WTC11 (cell line): ENCODE data around the gene DMXL1. TPM values are rescaled to one million over a fixed set of nuclear protein-coding genes. Genes with fewer than 3 reads are reported as not detected.

Experiments used
- ATAC-seq: fragments of 200-7000 bp; cut with Tn5 transposase; 2 replicates; pipeline ENCODE4 v1.10.0; 2021; ENCODE audit warnings: mild to moderate bottlenecking, moderate library complexity
- CTCF ChIA-PET: fragments of 300-600 bp; sonication (Branson Sonifier 250); formaldehyde crosslinking; loops from one replicate; lab custom pipeline; 2021; ENCODE audit warnings: antibody characterized with exemption; lab: Charles Lee
- POLR2A ChIA-PET: fragments of 350-600 bp; sonication (Branson Sonifier 250); formaldehyde crosslinking; loops from one replicate; lab custom pipeline; 2021; ENCODE audit warnings: antibody characterized with exemption; lab: Charles Lee
- DNase-seq: peaks from one replicate; pipeline ENCODE4 v3.0.0; 2021; ENCODE audit warnings: low spot score
- H3K27ac Mint-ChIP-seq: 2 replicates; pipeline ENCODE4 v1.8.0; 2021; ENCODE audit warnings: mixed read lengths
- H3K27me3 Mint-ChIP-seq: 2 replicates; pipeline ENCODE4 v1.8.0; 2021; ENCODE audit warnings: low read depth, mild to moderate bottlenecking, moderate library complexity, mixed read lengths
- H3K36me3 Mint-ChIP-seq: 2 replicates; pipeline ENCODE4 v1.8.0; 2021; ENCODE audit warnings: mixed read lengths
- H3K4me1 Mint-ChIP-seq: 2 replicates; pipeline ENCODE4 v1.8.0; 2022; ENCODE audit warnings: mixed read lengths
- H3K4me3 Mint-ChIP-seq: 2 replicates; pipeline ENCODE4 v1.8.0; 2021; ENCODE audit warnings: mild to moderate bottlenecking, moderate library complexity, mixed read lengths
- H3K9me3 Mint-ChIP-seq: 2 replicates; pipeline ENCODE4 v1.8.0; 2021; ENCODE audit warnings: mixed read lengths
- CBFB ChIP-seq: sonication (generic); formaldehyde crosslinking; IDR thresholded peaks from 2 replicates; pipeline ENCODE4 v1.8.1; 2022; ENCODE audit warnings: mild to moderate bottlenecking, low read depth, missing genetic modification reagents
- CREB1 ChIP-seq: sonication (generic); formaldehyde crosslinking; IDR thresholded peaks from 2 replicates; pipeline ENCODE4 v1.8.0; 2023; ENCODE audit warnings: mild to moderate bottlenecking, missing genetic modification reagents
- ESRRA ChIP-seq: sonication (generic); formaldehyde crosslinking; IDR thresholded peaks from 2 replicates; pipeline ENCODE4 v1.8.1; 2022; ENCODE audit warnings: mild to moderate bottlenecking, missing genetic modification reagents, borderline replicate concordance
- FOXJ3 ChIP-seq: sonication (generic); formaldehyde crosslinking; IDR thresholded peaks from 2 replicates; pipeline ENCODE4 v1.9.0; 2021; ENCODE audit warnings: missing genetic modification reagents, mild to moderate bottlenecking, borderline replicate concordance
- FOXK1 ChIP-seq: sonication (generic); formaldehyde crosslinking; IDR thresholded peaks from 2 replicates; pipeline ENCODE4 v1.8.0; 2022; ENCODE audit warnings: mild to moderate bottlenecking, moderate library complexity, missing genetic modification reagents
- FOXP1 ChIP-seq: sonication (generic); formaldehyde crosslinking; IDR thresholded peaks from 2 replicates; pipeline ENCODE4 v1.8.0; 2022; ENCODE audit warnings: missing genetic modification reagents, mild to moderate bottlenecking, moderate library complexity, borderline replicate concordance
- GRHL2 ChIP-seq: fragments of 250-450 bp; sonication (Bioruptor Pico); IDR thresholded peaks from 2 replicates; pipeline ENCODE4 v1.8.0; 2022; ENCODE audit warnings: mild to moderate bottlenecking, moderate library complexity; ENCODE audit not compliant: insufficient replicate concordance, severe bottlenecking
- JUN ChIP-seq: sonication (generic); formaldehyde crosslinking; IDR thresholded peaks from 2 replicates; pipeline ENCODE4 v1.8.0; 2023; ENCODE audit warnings: mild to moderate bottlenecking, missing genetic modification reagents
- MYBL2 ChIP-seq: sonication (generic); formaldehyde crosslinking; IDR thresholded peaks from 2 replicates; pipeline ENCODE4 v1.8.1; 2023; ENCODE audit warnings: mild to moderate bottlenecking, moderate library complexity, missing genetic modification reagents
- NFE2L1 ChIP-seq: sonication (generic); formaldehyde crosslinking; IDR thresholded peaks from 2 replicates; pipeline ENCODE4 v1.8.1; 2023; ENCODE audit warnings: missing genetic modification reagents
- NFYB ChIP-seq: sonication (generic); formaldehyde crosslinking; conservative IDR thresholded peaks from 2 replicates; pipeline ENCODE4 v1.8.0; 2022; ENCODE audit warnings: low read depth, missing genetic modification reagents
- RELA ChIP-seq: sonication (generic); formaldehyde crosslinking; IDR thresholded peaks from 2 replicates; pipeline ENCODE4 v1.8.1; 2022; ENCODE audit warnings: missing genetic modification reagents, mild to moderate bottlenecking, borderline replicate concordance
- SMAD3 ChIP-seq: sonication (generic); formaldehyde crosslinking; IDR thresholded peaks from 2 replicates; pipeline ENCODE4 v1.8.0; 2022; ENCODE audit warnings: missing genetic modification reagents, mild to moderate bottlenecking, borderline replicate concordance
- SMAD4 ChIP-seq: sonication (generic); formaldehyde crosslinking; IDR thresholded peaks from 2 replicates; pipeline ENCODE4 v1.8.0; 2022; ENCODE audit warnings: mild to moderate bottlenecking, missing genetic modification reagents
- SOX15 ChIP-seq: fragments of 250-450 bp; sonication (Bioruptor Pico); IDR thresholded peaks from 2 replicates; pipeline ENCODE4 v1.9.0; 2021; ENCODE audit warnings: mild to moderate bottlenecking
- SP1 ChIP-seq: sonication (generic); formaldehyde crosslinking; conservative IDR thresholded peaks from 2 replicates; pipeline ENCODE4 v1.8.1; 2022; ENCODE audit warnings: missing genetic modification reagents
- TEAD1 ChIP-seq: sonication (generic); formaldehyde crosslinking; IDR thresholded peaks from 2 replicates; pipeline ENCODE4 v1.8.0; 2022; ENCODE audit warnings: mild to moderate bottlenecking, missing genetic modification reagents
- ZNF219 ChIP-seq: sonication (generic); formaldehyde crosslinking; IDR thresholded peaks from 2 replicates; pipeline ENCODE4 v1.8.0; 2023; ENCODE audit warnings: missing genetic modification reagents, mild to moderate bottlenecking, borderline replicate concordance
- ZNF232 ChIP-seq: sonication (generic); formaldehyde crosslinking; IDR thresholded peaks from 2 replicates; pipeline ENCODE4 v1.8.0; 2022; ENCODE audit warnings: mild to moderate bottlenecking, missing genetic modification reagents
- ZNF317 ChIP-seq: sonication (generic); formaldehyde crosslinking; IDR thresholded peaks from 2 replicates; pipeline ENCODE4 v1.8.1; 2023; ENCODE audit warnings: low read depth, mild to moderate bottlenecking, moderate library complexity, missing genetic modification reagents, borderline replicate concordance
- ZNF396 ChIP-seq: fragments of 250-450 bp; sonication (Bioruptor Pico); IDR thresholded peaks from 2 replicates; pipeline ENCODE4 v1.8.0; 2021; ENCODE audit warnings: mild to moderate bottlenecking, moderate library complexity, borderline replicate concordance
- total RNA-seq: library from RNA; stranded (reverse); gene quantifications from 3 replicates; pipeline ENCODE4 v1.2.3, GENCODE V29; 2021
- TF ChIP-seq, protein P1 (sequence below): sonication (generic); formaldehyde crosslinking; conservative IDR thresholded peaks from 2 replicates; pipeline ENCODE4 v1.8.1; 2022; ENCODE audit warnings: mild to moderate bottlenecking, missing genetic modification reagents
- TF ChIP-seq, protein P2 (sequence below): fragments of 250-450 bp; sonication (Bioruptor Pico); IDR thresholded peaks from 2 replicates; pipeline ENCODE4 v1.9.0; 2021; ENCODE audit warnings: mild to moderate bottlenecking, borderline replicate concordance
- TF ChIP-seq, protein P3 (sequence below): sonication (generic); formaldehyde crosslinking; conservative IDR thresholded peaks from 2 replicates; pipeline ENCODE4 v1.8.1; 2023; ENCODE audit warnings: mild to moderate bottlenecking, low read depth, missing genetic modification reagents, moderate library complexity
- TF ChIP-seq, protein P4 (sequence below): sonication (generic); formaldehyde crosslinking; IDR thresholded peaks from 2 replicates; pipeline ENCODE4 v1.8.0; 2023; ENCODE audit warnings: missing genetic modification reagents
- TF ChIP-seq, protein P5 (sequence below): fragments of 250-450 bp; sonication (Bioruptor Pico); IDR thresholded peaks from 2 replicates; pipeline ENCODE4 v2.1.2; 2022; ENCODE audit warnings: mild to moderate bottlenecking, moderate library complexity

The DMXL1 gene
- total RNA-seq, 1 experiment from 2014 or later = 43.7 TPM

DNA sequence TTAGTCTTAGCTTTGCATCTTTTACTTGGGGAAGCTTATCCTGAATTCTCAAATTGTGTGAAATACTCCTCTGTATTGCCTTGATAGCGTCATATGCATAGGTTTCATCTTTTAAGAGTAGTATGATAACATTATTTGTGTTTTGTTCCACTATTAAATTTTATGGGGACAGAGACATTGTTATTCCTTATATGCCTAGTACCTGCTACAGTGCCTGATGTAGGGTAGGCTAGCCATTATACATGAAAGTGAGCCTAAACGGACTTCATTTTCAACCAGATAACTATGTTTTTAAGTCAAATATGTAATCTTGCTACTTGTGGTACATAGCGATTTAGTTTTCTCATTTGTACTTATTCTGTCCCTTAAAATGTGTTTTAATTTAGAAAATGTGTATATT, 105.9 kb downstream of the DMXL1 start (continued):
- TF ChIP-seq SP1 (CRISPR knock-in tag) = no peak
- TF ChIP-seq TEAD1 = no peak

DNA sequence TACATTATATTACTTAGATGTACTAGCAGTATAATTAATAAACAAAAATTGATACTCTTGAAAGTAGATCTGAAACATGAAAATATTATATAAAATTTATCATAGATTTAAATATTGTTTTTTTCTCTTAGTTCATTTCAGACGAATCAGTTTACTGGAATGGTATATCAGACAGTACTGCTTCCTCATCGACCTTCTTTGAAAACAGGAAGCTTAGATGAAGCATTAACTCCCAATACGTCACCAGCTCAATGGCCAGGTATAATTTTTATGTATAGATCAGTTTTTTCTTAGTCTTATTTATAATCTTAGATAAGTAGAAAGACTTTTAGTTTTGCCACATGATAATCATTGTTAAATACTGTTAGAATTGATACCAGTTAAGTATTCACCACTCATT, 106.3 kb downstream of the DMXL1 start:
- POLR2A ChIA-PET = no interaction called here
- CTCF ChIA-PET = no interaction called here
- no peaks in the 10 kb centered on the region for H3K27me3 Mint-ChIP-seq
- peaks cover 4% of the 10 kb centered on the region; the same call in 1 of the 2 replicates for H3K36me3 Mint-ChIP-seq
- TF ChIP-seq SMAD3 (CRISPR knock-in tag) (no peak), SMAD4 (CRISPR knock-in tag) (no peak), NFE2L1 (CRISPR knock-in tag) (no peak), JUN (CRISPR knock-in tag) (no peak), ZNF396 (CRISPR knock-in tag) (no peak), CREB1 (CRISPR knock-in tag) (no peak), NFYB (CRISPR knock-in tag) (no peak), FOXP1 (CRISPR knock-in tag) (no peak), SOX15 (CRISPR knock-in tag) (no peak), CBFB (CRISPR knock-in tag) (no peak), FOXK1 (CRISPR knock-in tag) (no peak), ZNF219 (no peak), MYBL2 (no peak), ESRRA (CRISPR knock-in tag) (no peak)
- TF ChIP-seq, protein P1, sequence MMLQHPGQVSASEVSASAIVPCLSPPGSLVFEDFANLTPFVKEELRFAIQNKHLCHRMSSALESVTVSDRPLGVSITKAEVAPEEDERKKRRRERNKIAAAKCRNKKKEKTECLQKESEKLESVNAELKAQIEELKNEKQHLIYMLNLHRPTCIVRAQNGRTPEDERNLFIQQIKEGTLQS = no peak
- TF ChIP-seq, protein P2, sequence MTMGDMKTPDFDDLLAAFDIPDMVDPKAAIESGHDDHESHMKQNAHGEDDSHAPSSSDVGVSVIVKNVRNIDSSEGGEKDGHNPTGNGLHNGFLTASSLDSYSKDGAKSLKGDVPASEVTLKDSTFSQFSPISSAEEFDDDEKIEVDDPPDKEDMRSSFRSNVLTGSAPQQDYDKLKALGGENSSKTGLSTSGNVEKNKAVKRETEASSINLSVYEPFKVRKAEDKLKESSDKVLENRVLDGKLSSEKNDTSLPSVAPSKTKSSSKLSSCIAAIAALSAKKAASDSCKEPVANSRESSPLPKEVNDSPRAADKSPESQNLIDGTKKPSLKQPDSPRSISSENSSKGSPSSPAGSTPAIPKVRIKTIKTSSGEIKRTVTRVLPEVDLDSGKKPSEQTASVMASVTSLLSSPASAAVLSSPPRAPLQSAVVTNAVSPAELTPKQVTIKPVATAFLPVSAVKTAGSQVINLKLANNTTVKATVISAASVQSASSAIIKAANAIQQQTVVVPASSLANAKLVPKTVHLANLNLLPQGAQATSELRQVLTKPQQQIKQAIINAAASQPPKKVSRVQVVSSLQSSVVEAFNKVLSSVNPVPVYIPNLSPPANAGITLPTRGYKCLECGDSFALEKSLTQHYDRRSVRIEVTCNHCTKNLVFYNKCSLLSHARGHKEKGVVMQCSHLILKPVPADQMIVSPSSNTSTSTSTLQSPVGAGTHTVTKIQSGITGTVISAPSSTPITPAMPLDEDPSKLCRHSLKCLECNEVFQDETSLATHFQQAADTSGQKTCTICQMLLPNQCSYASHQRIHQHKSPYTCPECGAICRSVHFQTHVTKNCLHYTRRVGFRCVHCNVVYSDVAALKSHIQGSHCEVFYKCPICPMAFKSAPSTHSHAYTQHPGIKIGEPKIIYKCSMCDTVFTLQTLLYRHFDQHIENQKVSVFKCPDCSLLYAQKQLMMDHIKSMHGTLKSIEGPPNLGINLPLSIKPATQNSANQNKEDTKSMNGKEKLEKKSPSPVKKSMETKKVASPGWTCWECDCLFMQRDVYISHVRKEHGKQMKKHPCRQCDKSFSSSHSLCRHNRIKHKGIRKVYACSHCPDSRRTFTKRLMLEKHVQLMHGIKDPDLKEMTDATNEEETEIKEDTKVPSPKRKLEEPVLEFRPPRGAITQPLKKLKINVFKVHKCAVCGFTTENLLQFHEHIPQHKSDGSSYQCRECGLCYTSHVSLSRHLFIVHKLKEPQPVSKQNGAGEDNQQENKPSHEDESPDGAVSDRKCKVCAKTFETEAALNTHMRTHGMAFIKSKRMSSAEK (CRISPR knock-in tag) = no peak
- TF ChIP-seq, protein P3, sequence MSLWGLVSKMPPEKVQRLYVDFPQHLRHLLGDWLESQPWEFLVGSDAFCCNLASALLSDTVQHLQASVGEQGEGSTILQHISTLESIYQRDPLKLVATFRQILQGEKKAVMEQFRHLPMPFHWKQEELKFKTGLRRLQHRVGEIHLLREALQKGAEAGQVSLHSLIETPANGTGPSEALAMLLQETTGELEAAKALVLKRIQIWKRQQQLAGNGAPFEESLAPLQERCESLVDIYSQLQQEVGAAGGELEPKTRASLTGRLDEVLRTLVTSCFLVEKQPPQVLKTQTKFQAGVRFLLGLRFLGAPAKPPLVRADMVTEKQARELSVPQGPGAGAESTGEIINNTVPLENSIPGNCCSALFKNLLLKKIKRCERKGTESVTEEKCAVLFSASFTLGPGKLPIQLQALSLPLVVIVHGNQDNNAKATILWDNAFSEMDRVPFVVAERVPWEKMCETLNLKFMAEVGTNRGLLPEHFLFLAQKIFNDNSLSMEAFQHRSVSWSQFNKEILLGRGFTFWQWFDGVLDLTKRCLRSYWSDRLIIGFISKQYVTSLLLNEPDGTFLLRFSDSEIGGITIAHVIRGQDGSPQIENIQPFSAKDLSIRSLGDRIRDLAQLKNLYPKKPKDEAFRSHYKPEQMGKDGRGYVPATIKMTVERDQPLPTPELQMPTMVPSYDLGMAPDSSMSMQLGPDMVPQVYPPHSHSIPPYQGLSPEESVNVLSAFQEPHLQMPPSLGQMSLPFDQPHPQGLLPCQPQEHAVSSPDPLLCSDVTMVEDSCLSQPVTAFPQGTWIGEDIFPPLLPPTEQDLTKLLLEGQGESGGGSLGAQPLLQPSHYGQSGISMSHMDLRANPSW (CRISPR knock-in tag) = no peak
- H3K4me1 Mint-ChIP-seq = peaks cover 21% of the 10 kb centered on the region
- DNase-seq = no peak
- no peak overlapping the region for H3K27ac Mint-ChIP-seq
- no peaks in the 10 kb centered on the region for H3K9me3 Mint-ChIP-seq
- ATAC-seq = no peak
- no peak overlapping the region for H3K4me3 Mint-ChIP-seq

DNA sequence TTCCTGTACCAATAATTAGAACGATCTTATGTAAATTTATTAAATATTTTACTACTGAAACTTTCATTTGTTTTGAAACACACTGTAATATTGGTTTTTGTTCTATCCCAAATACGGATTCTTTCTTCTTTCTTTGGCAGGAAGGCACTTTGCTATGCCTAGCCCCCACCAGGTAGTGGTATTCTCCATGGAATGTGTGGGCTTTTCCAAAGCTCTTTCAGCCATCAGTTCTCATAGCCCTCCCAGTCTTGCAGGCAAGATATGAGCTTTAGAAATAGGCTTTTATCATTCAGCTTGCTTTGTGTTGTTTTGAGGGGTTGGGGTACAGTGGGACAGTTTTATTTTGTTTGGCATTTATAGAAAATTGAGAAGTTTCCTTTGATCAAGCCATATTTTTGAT, 107.5 kb downstream of the DMXL1 start:
- H3K36me3 Mint-ChIP-seq = peaks cover 4% of the 10 kb centered on the region; the same call in 1 of the 2 replicates
- ATAC-seq = peak; percentile 61; the same call in 1 of the 2 replicates
- ChIA-PET CTCF (interaction anchor here (1.0 to 2.6 kb wide), 4 partner anchors 13 to 233 kb away, joined by 3 to 8 read pairs (median 4); no protein-coding TSS in a partner anchor), POLR2A (no interaction called here)
- no peak for DNase-seq
- H3K4me3 Mint-ChIP-seq = no peak overlapping the region
- H3K27me3 Mint-ChIP-seq = no peaks in the 10 kb centered on the region
- H3K27ac Mint-ChIP-seq = peak overlapping the region; percentile 65; the same call in 1 of the 2 replicates
- H3K9me3 Mint-ChIP-seq = no peaks in the 10 kb centered on the region
- TF ChIP-seq RELA = no peak
- TF ChIP-seq ZNF232 = no peak
- TF ChIP-seq SMAD3 (CRISPR knock-in tag) = no peak
- TF ChIP-seq, protein P4, sequence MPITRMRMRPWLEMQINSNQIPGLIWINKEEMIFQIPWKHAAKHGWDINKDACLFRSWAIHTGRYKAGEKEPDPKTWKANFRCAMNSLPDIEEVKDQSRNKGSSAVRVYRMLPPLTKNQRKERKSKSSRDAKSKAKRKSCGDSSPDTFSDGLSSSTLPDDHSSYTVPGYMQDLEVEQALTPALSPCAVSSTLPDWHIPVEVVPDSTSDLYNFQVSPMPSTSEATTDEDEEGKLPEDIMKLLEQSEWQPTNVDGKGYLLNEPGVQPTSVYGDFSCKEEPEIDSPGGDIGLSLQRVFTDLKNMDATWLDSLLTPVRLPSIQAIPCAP (CRISPR knock-in tag) = no peak
- no peak for TF ChIP-seq FOXJ3 (CRISPR knock-in tag)
- TF ChIP-seq ZNF317 = no peak
- no peak for TF ChIP-seq GRHL2 (CRISPR knock-in tag)
- TF ChIP-seq, protein P5, sequence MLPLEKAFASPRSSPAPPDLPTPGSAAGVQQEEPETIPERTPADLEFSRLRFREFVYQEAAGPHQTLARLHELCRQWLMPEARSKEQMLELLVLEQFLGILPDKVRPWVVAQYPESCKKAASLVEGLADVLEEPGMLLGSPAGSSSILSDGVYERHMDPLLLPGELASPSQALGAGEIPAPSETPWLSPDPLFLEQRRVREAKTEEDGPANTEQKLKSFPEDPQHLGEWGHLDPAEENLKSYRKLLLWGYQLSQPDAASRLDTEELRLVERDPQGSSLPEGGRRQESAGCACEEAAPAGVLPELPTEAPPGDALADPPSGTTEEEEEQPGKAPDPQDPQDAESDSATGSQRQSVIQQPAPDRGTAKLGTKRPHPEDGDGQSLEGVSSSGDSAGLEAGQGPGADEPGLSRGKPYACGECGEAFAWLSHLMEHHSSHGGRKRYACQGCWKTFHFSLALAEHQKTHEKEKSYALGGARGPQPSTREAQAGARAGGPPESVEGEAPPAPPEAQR = no peak
- TF ChIP-seq, all 79 proteins: peak for 0
- H3K4me1 Mint-ChIP-seq = peaks cover 21% of the 10 kb centered on the region
